H1 (cell line): Measurements from ENCODE around the gene TXNDC2. TPM values are rescaled to one million over a fixed set of nuclear protein-coding genes. Genes with fewer than 3 reads are reported as not detected.

Experiments
- CTCF ChIA-PET: fragments of 300-600 bp; sonication (Branson Sonifier 250); formaldehyde crosslinking; loops from one replicate; lab custom pipeline; 2021; ENCODE audit not compliant: partially characterized antibody; lab: Charles Lee
- POLR2A ChIA-PET: fragments of 300-600 bp; sonication (Branson Sonifier 250); formaldehyde crosslinking; loops from one replicate; lab custom pipeline; 2021; ENCODE audit warnings: inconsistent platforms; ENCODE audit not compliant: partially characterized antibody; lab: Charles Lee
- DNase-seq, 2 experiments: peaks; one replicate each; pipeline versions ENCODE4 v3.0.0 to v3.0.0-alpha.2; 2010 to 2022; ENCODE audit warnings: low spot score in 2 of 2, low read depth in 1 of 2, mixed read lengths in 1 of 2
- FAIRE-seq: peaks from 2 replicates; lab custom pipeline; 2011; peaks lifted over from hg19 to GRCh38; lab: Jason Lieb, UNC
- H2AFZ ChIP-seq: 2 replicates; pipeline ENCODE4 v1.8.1; 2012; ENCODE audit warnings: low read length, inconsistent platforms
- H2AK5ac ChIP-seq: 2 replicates; pipeline ENCODE4 v1.6.1; 2013; ENCODE audit warnings: low read depth, low read length
- H2BK120ac ChIP-seq: replicated peaks from 2 replicates; pipeline ENCODE3; 2013; ENCODE audit warnings: low read depth, low read length, inconsistent platforms
- H2BK12ac ChIP-seq: 2 replicates; pipeline ENCODE4 v1.6.1; 2013; ENCODE audit warnings: low read depth, low read length
- H2BK15ac ChIP-seq: 2 replicates; pipeline ENCODE4 v1.6.1; 2013; ENCODE audit warnings: low read length
- H2BK20ac ChIP-seq: 2 replicates; pipeline ENCODE4 v1.6.1; 2013; ENCODE audit warnings: low read length
- H2BK5ac ChIP-seq: 2 replicates; pipeline ENCODE4 v1.6.1; 2013; ENCODE audit warnings: low read depth, low read length
- H3K14ac ChIP-seq: 2 replicates; pipeline ENCODE4 v1.6.1; 2013; ENCODE audit warnings: inconsistent platforms; ENCODE audit not compliant: insufficient read length
- H3K18ac ChIP-seq: 2 replicates; pipeline ENCODE4 v1.6.1; 2013; ENCODE audit warnings: low read length; ENCODE audit errors: extremely low read depth
- H3K23ac ChIP-seq: 2 replicates; pipeline ENCODE4 v1.6.1; 2013; ENCODE audit warnings: inconsistent platforms; ENCODE audit not compliant: insufficient read length
- H3K23me2 ChIP-seq: 2 replicates; pipeline ENCODE4 v1.6.1; 2013; ENCODE audit warnings: low read depth, low read length
- H3K27ac ChIP-seq: 2 replicates; pipeline ENCODE4 v1.6.1; 2011; ENCODE audit warnings: low read depth, low read length, inconsistent platforms
- H3K27me3 ChIP-seq, 4 experiments: replicated peaks in 1 of 4; 1 replicate in 1 of 4; 2 replicates in 3 of 4; pipeline versions ENCODE4 v1.6.1 to v1.8.1; 2011 to 2013; ENCODE audit warnings: low read length in 3 of 4, mild to moderate bottlenecking in 3 of 4, inconsistent platforms in 2 of 4, mixed read lengths in 2 of 4, moderate library complexity in 1 of 4; ENCODE audit not compliant: control insufficient read depth in 3 of 4, insufficient read depth in 3 of 4; ENCODE audit errors: extremely low read depth in 1 of 4
- H3K36me3 ChIP-seq, 4 experiments: 2 replicates each; pipeline versions ENCODE4 v1.6.1 to v1.8.1; 2011 to 2013; ENCODE audit warnings: mild to moderate bottlenecking in 4 of 4, low read length in 3 of 4, moderate library complexity in 2 of 4, control low read depth in 1 of 4, inconsistent platforms in 1 of 4; ENCODE audit not compliant: insufficient read depth in 4 of 4, control insufficient read depth in 2 of 4
- H3K4ac ChIP-seq: replicated peaks from 2 replicates; pipeline ENCODE3; 2013; ENCODE audit warnings: low read length, low read depth, mixed read lengths, inconsistent platforms; ENCODE audit not compliant: insufficient read length
- H3K4me1 ChIP-seq, 4 experiments: replicated peaks in 1 of 4; 1 replicate in 1 of 4; 2 replicates in 3 of 4; pipeline versions ENCODE4 v1.6.1 to v1.8.1; 2011 to 2013; ENCODE audit warnings: low read length in 3 of 4, inconsistent platforms in 2 of 4, mixed read lengths in 1 of 4; ENCODE audit not compliant: insufficient read depth in 4 of 4, control insufficient read depth in 3 of 4
- H3K4me2 ChIP-seq, 2 experiments: 2 replicates each; pipeline versions ENCODE4 v1.6.1 to v1.8.1; 2011 to 2013; ENCODE audit warnings: low read depth in 2 of 2, low read length in 2 of 2, control low read depth in 1 of 2, inconsistent platforms in 1 of 2, mild to moderate bottlenecking in 1 of 2; ENCODE audit not compliant: insufficient read depth in 1 of 2
- H3K4me3 ChIP-seq, 4 experiments: fragments of 200-600, 300-600 bp in 1 of 4; sonication (generic), shearing (Covaris generic), sonication (Bioruptor Twin) in 1 of 4; 2 replicates each; pipeline versions ENCODE4 v1.5.1 to v1.8.1; 2011 to 2016; ENCODE audit warnings: low read length in 4 of 4, low read depth in 3 of 4, control low read depth in 2 of 4, inconsistent platforms in 2 of 4, mild to moderate bottlenecking in 2 of 4, mixed read lengths in 1 of 4, moderate library complexity in 1 of 4; ENCODE audit not compliant: insufficient read depth in 2 of 4; ENCODE audit errors: extremely low read depth in 1 of 4
- H3K56ac ChIP-seq: replicated peaks from 2 replicates; pipeline ENCODE3; 2013; ENCODE audit warnings: low read depth, mild to moderate bottlenecking, mixed read lengths, low read length, inconsistent platforms; ENCODE audit not compliant: insufficient read length
- H3K79me1 ChIP-seq: 2 replicates; pipeline ENCODE4 v1.6.1; 2013; ENCODE audit warnings: low read depth, low read length, control low read depth
- H3K79me2 ChIP-seq, 2 experiments: 2 replicates each; pipeline versions ENCODE4 v1.6.1 to v1.8.1; 2012 to 2013; ENCODE audit warnings: low read length in 2 of 2, mild to moderate bottlenecking in 2 of 2, inconsistent platforms in 1 of 2; ENCODE audit not compliant: insufficient read depth in 2 of 2, control insufficient read depth in 1 of 2
- H3K9ac ChIP-seq, 4 experiments: replicated peaks in 1 of 4; 1 replicate in 1 of 4; 2 replicates in 3 of 4; pipeline versions ENCODE4 v1.6.1 to v1.8.1; 2011 to 2013; ENCODE audit warnings: low read depth in 3 of 4, low read length in 3 of 4, control low read depth in 2 of 4, mild to moderate bottlenecking in 2 of 4, moderate library complexity in 2 of 4, inconsistent platforms in 1 of 4; ENCODE audit errors: extremely low read depth in 1 of 4
- H3K9me3 ChIP-seq, 2 experiments: 2 replicates each; pipeline versions ENCODE4 v1.6.1 to v1.8.1; 2012 to 2013; ENCODE audit warnings: mild to moderate bottlenecking in 2 of 2, moderate library complexity in 2 of 2, control low read depth in 1 of 2, inconsistent platforms in 1 of 2, low read depth in 1 of 2, low read length in 1 of 2, mixed read lengths in 1 of 2; ENCODE audit not compliant: insufficient read depth in 2 of 2
- H4K20me1 ChIP-seq, 2 experiments: replicated peaks in 1 of 2; 2 replicates each; pipeline versions ENCODE3 to v1.8.1; 2011 to 2013; ENCODE audit warnings: inconsistent platforms in 2 of 2, low read length in 2 of 2, mild to moderate bottlenecking in 1 of 2; ENCODE audit not compliant: insufficient read depth in 2 of 2, control insufficient read depth in 1 of 2
- H4K5ac ChIP-seq: 2 replicates; pipeline ENCODE4 v1.6.1; 2013; ENCODE audit warnings: low read length, low read depth, mixed read lengths, inconsistent platforms; ENCODE audit not compliant: insufficient read length
- H4K8ac ChIP-seq: 2 replicates; pipeline ENCODE4 v1.8.0; 2013; ENCODE audit warnings: mild to moderate bottlenecking, moderate library complexity, low read length, inconsistent platforms; ENCODE audit not compliant: insufficient read depth; ENCODE audit errors: extremely low read depth
- H4K91ac ChIP-seq: replicated peaks from 2 replicates; pipeline ENCODE3; 2013; ENCODE audit warnings: low read length, mixed read lengths, inconsistent platforms; ENCODE audit not compliant: insufficient read length
- ATF2 ChIP-seq: IDR thresholded peaks from 2 replicates; pipeline ENCODE4 v1.6.1; 2012; ENCODE audit warnings: low read length, inconsistent platforms
- GABPA ChIP-seq: IDR thresholded peaks from 2 replicates; pipeline ENCODE4 v1.6.1; 2011; ENCODE audit warnings: mild to moderate bottlenecking, low read length, moderate library complexity, borderline replicate concordance; ENCODE audit not compliant: insufficient read depth
- GTF2F1 ChIP-seq: IDR thresholded peaks from 2 replicates; pipeline ENCODE4 v1.6.1; 2012; ENCODE audit warnings: low read depth, low read length, improper control_type of control experiment, borderline replicate concordance
- KDM1A ChIP-seq: fragments of 200-600, 300-600 bp; sonication (generic); IDR thresholded peaks from 2 replicates; pipeline ENCODE4 v1.7.1; 2016; ENCODE audit warnings: mild to moderate bottlenecking, low read length, borderline replicate concordance
- NANOG ChIP-seq: IDR thresholded peaks from 2 replicates; pipeline ENCODE4 v1.6.1; 2011; ENCODE audit warnings: low read length, low read depth, mild to moderate bottlenecking, inconsistent platforms; ENCODE audit not compliant: insufficient read depth, poor library complexity, severe bottlenecking
- NRF1 ChIP-seq: IDR thresholded peaks from 2 replicates; pipeline ENCODE4 v1.6.1; 2011; ENCODE audit warnings: mild to moderate bottlenecking, low read depth, low read length, improper control_type of control experiment
- POLR2AphosphoS5 ChIP-seq: IDR thresholded peaks from 2 replicates; pipeline ENCODE4 v1.6.1; 2011; ENCODE audit warnings: low read depth, low read length
- SAP30 ChIP-seq: fragments of 300-600 bp; sonication (generic); IDR thresholded peaks from 2 replicates; pipeline ENCODE4 v1.7.1; 2012; ENCODE audit warnings: low read length, moderate library complexity, mild to moderate bottlenecking, inconsistent platforms; ENCODE audit not compliant: insufficient read depth, insufficient replicate concordance
- SIX5 ChIP-seq: IDR thresholded peaks from 2 replicates; pipeline ENCODE4 v1.6.1; 2011; ENCODE audit warnings: mild to moderate bottlenecking, low read depth, low read length
- TBP ChIP-seq: IDR thresholded peaks from 2 replicates; pipeline ENCODE4 v1.6.1; 2011; ENCODE audit warnings: low read depth, low read length, improper control_type of control experiment
- USF2 ChIP-seq: IDR thresholded peaks from 2 replicates; pipeline ENCODE4 v1.6.1; 2011; ENCODE audit warnings: low read length, improper control_type of control experiment
- WGBS, 2 experiments: shearing (Covaris generic) in 1 of 2; methylation state at CpG; one replicate each; pipeline versions ENCODE4 v1.1.6 to v1.1.7; 2013 to 2015; ENCODE audit warnings: low lambda C conversion rate in 2 of 2, mixed read lengths in 2 of 2, inconsistent platforms in 1 of 2, low coverage in 1 of 2, missing lambda C conversion rate in 1 of 2; ENCODE audit not compliant: insufficient replicate concordance in 2 of 2, insufficient coverage in 1 of 2, insufficient read length in 1 of 2; ENCODE audit errors: extremely low coverage in 1 of 2, missing lambda C conversion rate in 1 of 2; 5-methylcytosine and 5-hydroxymethylcytosine counted together
- polyA plus RNA-seq, 7 experiments: library from polyadenylated mRNA; depleted of rRNA in 3 of 7; stranded (reverse) in 5 of 7; unstranded in 2 of 7; fragments of >200 nt in 5 of 7; fragments of 200-250 nt in 2 of 7; gene quantifications; 1 replicate in 5 of 7; 2 replicates in 1 of 7; 4 replicates in 1 of 7; pipeline versions ENCODE4 v1.2.1 to v1.2.3, GENCODE V29; 2011 to 2013; ENCODE audit warnings: missing spikeins in 2 of 7, mixed read lengths in 2 of 7
- total RNA-seq: library from RNA; stranded (reverse); fragmentation: NEBNext Ultra II Directional; extraction: Animal tissue kit (Norgen Biotek cat#: 25700); gene quantifications from 2 replicates; pipeline ENCODE4 v1.2.1, GENCODE V29; 2021

The TXNDC2 gene
- total and polyA plus RNA-seq, 2 of the 8 experiments (the other 6 are each of a cell fraction or from before 2014, with no cell fraction given), result 0.09 TPM; not detected in 1

GRCh38 chr18:9902832-9903231 is 17.1 kb downstream of the TXNDC2 start:
- Histone ChIP-seq H4K8ac (no peak overlapping the region), H3K4me1 (peaks cover 0 to 5% (median 2%) of the 10 kb centered on the region in 4 experiments; a peak in 2 of 7 replicates), H4K91ac (no peak overlapping the region), H3K23me2 (no peaks in the 10 kb centered on the region), H3K27ac (no peak overlapping the region), H3K14ac (no peak overlapping the region), H3K79me1 (no peaks in the 10 kb centered on the region), H2AFZ (peak overlapping the region; percentile 58; the same call in 1 of the 2 replicates), H3K23ac (no peak overlapping the region), H3K27me3 (no peaks in the 10 kb centered on the region), H2BK120ac (no peak overlapping the region), H3K4me3 (no peak overlapping the region), H2AK5ac (no peak overlapping the region), H2BK5ac (no peak overlapping the region), H4K20me1 (no peaks in the 10 kb centered on the region), H3K4ac (no peak overlapping the region), H4K5ac (no peak overlapping the region), H2BK15ac (no peak overlapping the region), H2BK12ac (no peak overlapping the region), H3K79me2 (no peaks in the 10 kb centered on the region), H3K9ac (no peak overlapping the region), H3K36me3 (no peaks in the 10 kb centered on the region), H3K18ac (no peak overlapping the region), H3K9me3 (no peaks in the 10 kb centered on the region), H2BK20ac (0 out of 2 replicates have a peak overlapping the region, but pooled peaks have one; percentile 36), H3K56ac (no peak overlapping the region), H3K4me2 (no peak overlapping the region)
- WGBS, 2 experiments, result 93% methylated on average over 10 of the region's 10 CpGs; no CpG with 5 or more reads in 1 of the 2 experiments
- ChIA-PET POLR2A (no interaction called here), CTCF (interaction anchor here (0.6 to 1.2 kb wide), 2 partner anchors 203 to 268 kb away, joined by 3 read pairs; no protein-coding TSS in a partner anchor)
- FAIRE-seq (no peak), DNase-seq (no peak)
- TF ChIP-seq GABPA (no peak), SAP30 (no peak), ATF2 (no peak), KDM1A (no peak), TBP (no peak), POLR2AphosphoS5 (no peak), USF2 (no peak), GTF2F1 (no peak), NANOG (no peak), NRF1 (no peak), SIX5 (no peak)
